Lung (tissue), 12 donors: ENCODE measurements around the gene SLC38A3. TPM values are rescaled to one million over a fixed set of nuclear protein-coding genes. Genes with fewer than 3 reads are reported as not detected.

Experiments used
- ATAC-seq: fragments of 200-7000 bp; cut with Tn5 transposase; one replicate; pipeline ENCODE4 v1.9.1; 2020; ENCODE audit warnings: moderate number of reproducible peaks; ENCODE audit not compliant: insufficient read depth, low FRiP score
- DNase-seq, 3 donors: peaks; one replicate each; pipeline ENCODE4 v3.0.0-alpha.2; 2013 to 2017
- H3K27ac ChIP-seq, 2 donors: one replicate each; pipeline ENCODE4 v1.5.1; 2013; ENCODE audit warnings: mild to moderate bottlenecking in 2 of 2, moderate library complexity in 2 of 2, control low read depth in 1 of 2, inconsistent platforms in 1 of 2, low read depth in 1 of 2, low read length in 1 of 2
- H3K27me3 ChIP-seq, 3 donors: one replicate each; pipeline ENCODE4 v1.5.1; 2013; ENCODE audit warnings: low read length in 2 of 3; ENCODE audit not compliant: control insufficient read depth in 3 of 3, insufficient read depth in 3 of 3
- H3K36me3 ChIP-seq, 4 donors: one replicate each; pipeline ENCODE4 v1.5.1; 2013; ENCODE audit warnings: low read length in 4 of 4, mild to moderate bottlenecking in 1 of 4, moderate library complexity in 1 of 4; ENCODE audit not compliant: control insufficient read depth in 4 of 4, insufficient read depth in 4 of 4
- H3K4me1 ChIP-seq, 5 donors: one replicate each; pipeline ENCODE4 v1.5.1; 2013; ENCODE audit warnings: low read length in 5 of 5, mild to moderate bottlenecking in 2 of 5, moderate library complexity in 1 of 5; ENCODE audit not compliant: control insufficient read depth in 5 of 5, insufficient read depth in 5 of 5
- H3K4me3 ChIP-seq: one replicate; pipeline ENCODE4 v1.5.1; 2013; ENCODE audit warnings: mild to moderate bottlenecking, control low read depth, moderate library complexity
- H3K9ac ChIP-seq, 2 donors: one replicate each; pipeline ENCODE4 v1.5.1; 2013; ENCODE audit warnings: low read length in 2 of 2, control low read depth in 1 of 2; ENCODE audit not compliant: insufficient read depth in 1 of 2
- H3K9me3 ChIP-seq, 4 donors: one replicate each; pipeline ENCODE4 v1.5.1; 2013; ENCODE audit warnings: low read length in 3 of 4, mild to moderate bottlenecking in 1 of 4, moderate library complexity in 1 of 4; ENCODE audit not compliant: control insufficient read depth in 4 of 4, insufficient read depth in 3 of 4
- WGBS, 2 donors: extraction: QIAGEN DNeasy Blood & Tissue Kit; methylation state at CpG; one replicate each; pipeline ENCODE4 v1.1.7; 2013; 5-methylcytosine and 5-hydroxymethylcytosine counted together
- polyA plus RNA-seq, 2 donors: library from polyadenylated mRNA; stranded (reverse); fragments of 200-250 nt; gene quantifications; one replicate each; pipeline ENCODE4 v1.2.1, GENCODE V29; 2013
- total RNA-seq, 2 donors: library from RNA; depleted of rRNA in 1 of 2; stranded (reverse); fragments of >200 nt in 1 of 2; gene quantifications; one replicate each; pipeline ENCODE4 v1.2.1, GENCODE V29; 2014 to 2021
- TF ChIP-seq, protein P1 (sequence below): IDR thresholded peaks from 2 replicates; pipeline ENCODE4 v1.5.1; 2012; ENCODE audit warnings: mild to moderate bottlenecking; ENCODE audit errors: control extremely low read depth, extremely low read depth
- donor health status: control.
- donor health status: control.
- donor health status: Bipolar disorder and iron deficiency.
- donor health status: healthy.
- donor health status: DM: yes; HTN: yes; CAD: no.

SLC38A3 gene
- total and polyA plus RNA-seq, 4 donors: 0.08 to 4.3 (median 0.33) TPM

- 98 to 100% methylated on average over 4 of the region's 4 CpGs for WGBS, 2 donors
- peaks cover 0 to 23% (median 10%) of the 10 kb centered on the region in 4 donors for H3K36me3 ChIP-seq
- no peak overlapping the region for H3K27ac ChIP-seq
- TF ChIP-seq, protein P1, sequence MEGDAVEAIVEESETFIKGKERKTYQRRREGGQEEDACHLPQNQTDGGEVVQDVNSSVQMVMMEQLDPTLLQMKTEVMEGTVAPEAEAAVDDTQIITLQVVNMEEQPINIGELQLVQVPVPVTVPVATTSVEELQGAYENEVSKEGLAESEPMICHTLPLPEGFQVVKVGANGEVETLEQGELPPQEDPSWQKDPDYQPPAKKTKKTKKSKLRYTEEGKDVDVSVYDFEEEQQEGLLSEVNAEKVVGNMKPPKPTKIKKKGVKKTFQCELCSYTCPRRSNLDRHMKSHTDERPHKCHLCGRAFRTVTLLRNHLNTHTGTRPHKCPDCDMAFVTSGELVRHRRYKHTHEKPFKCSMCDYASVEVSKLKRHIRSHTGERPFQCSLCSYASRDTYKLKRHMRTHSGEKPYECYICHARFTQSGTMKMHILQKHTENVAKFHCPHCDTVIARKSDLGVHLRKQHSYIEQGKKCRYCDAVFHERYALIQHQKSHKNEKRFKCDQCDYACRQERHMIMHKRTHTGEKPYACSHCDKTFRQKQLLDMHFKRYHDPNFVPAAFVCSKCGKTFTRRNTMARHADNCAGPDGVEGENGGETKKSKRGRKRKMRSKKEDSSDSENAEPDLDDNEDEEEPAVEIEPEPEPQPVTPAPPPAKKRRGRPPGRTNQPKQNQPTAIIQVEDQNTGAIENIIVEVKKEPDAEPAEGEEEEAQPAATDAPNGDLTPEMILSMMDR: no peak
- H3K27me3 ChIP-seq: no peaks in the 10 kb centered on the region
- no peaks in the 10 kb centered on the region for H3K4me1 ChIP-seq
- H3K9ac ChIP-seq: no peak overlapping the region
- H3K4me3 ChIP-seq: no peak overlapping the region
- DNase-seq (no peak), ATAC-seq (no peak)
- no peaks in the 10 kb centered on the region for H3K9me3 ChIP-seq
Measured at GRCh38 chr3:50185230-50185629, 19.8 kb upstream of the SLC38A3 start.

GRCh38 chr3:50186096-50186495 lies 19.0 kb upstream of the SLC38A3 start:
- H3K36me3 ChIP-seq: peaks cover 0 to 23% (median 10%) of the 10 kb centered on the region in 4 donors
- WGBS, 2 donors: 96 to 97% methylated on average over 10 of the region's 10 CpGs
- no peak overlapping the region for H3K9ac ChIP-seq
- H3K27ac ChIP-seq: no peak overlapping the region
- no peak for DNase-seq
- TF ChIP-seq, protein P1: no peak
- H3K9me3 ChIP-seq: no peaks in the 10 kb centered on the region
- no peak overlapping the region for H3K4me3 ChIP-seq
- ATAC-seq: no peak
- H3K4me1 ChIP-seq: no peaks in the 10 kb centered on the region
- H3K27me3 ChIP-seq: no peaks in the 10 kb centered on the region

- H3K9me3 ChIP-seq: no peaks in the 10 kb centered on the region
- peaks cover 0 to 15% (median 9%) of the 10 kb centered on the region in 4 donors for H3K36me3 ChIP-seq
- TF ChIP-seq, protein P1: no peak
- H3K4me1 ChIP-seq: no peaks in the 10 kb centered on the region
- H3K27me3 ChIP-seq: peaks cover 0 to 2% (median 0%) of the 10 kb centered on the region in 3 donors
- no peak overlapping the region for H3K27ac ChIP-seq
- WGBS, 2 donors: 93 to 94% methylated on average over 19 of the region's 19 CpGs
- no peak for ATAC-seq
- no peak for DNase-seq
- no peak overlapping the region for H3K9ac ChIP-seq
- no peak overlapping the region for H3K4me3 ChIP-seq
Measured at GRCh38 chr3:50187750-50188149, 17.3 kb upstream of the SLC38A3 start.

- no peak for ATAC-seq
- peaks cover 0 to 4% (median under 1%) of the 10 kb centered on the region in 5 donors for H3K4me1 ChIP-seq
- H3K9me3 ChIP-seq: peaks cover 0 to 7% (median 0%) of the 10 kb centered on the region in 4 donors
- TF ChIP-seq, protein P1: peak; percentile 83
- peaks cover 0 to 14% (median 9%) of the 10 kb centered on the region in 3 donors for H3K27me3 ChIP-seq
- no peak overlapping the region for H3K27ac ChIP-seq
- peaks cover 0 to 11% (median 5%) of the 10 kb centered on the region in 4 donors for H3K36me3 ChIP-seq
- H3K9ac ChIP-seq: no peak overlapping the region
- peak; percentile 87 to 91 (median 90) for DNase-seq
- H3K4me3 ChIP-seq: no peak overlapping the region
- 11 to 19% methylated on average over 5 of the region's 5 CpGs for WGBS, 2 donors
Measured at GRCh38 chr3:50189274-50189673, 15.8 kb upstream of the SLC38A3 start.
